ENCODE measurements around the gene CCR2. TPM values are rescaled to one million over a fixed set of nuclear protein-coding genes. Genes with fewer than 3 reads are reported as not detected.

Gene CCR2
- polyA plus RNA-seq, 1 donor (not counting 4 experiments of a cell fraction or from before 2014, with no cell fraction given) = 0.07 TPM

DNA sequence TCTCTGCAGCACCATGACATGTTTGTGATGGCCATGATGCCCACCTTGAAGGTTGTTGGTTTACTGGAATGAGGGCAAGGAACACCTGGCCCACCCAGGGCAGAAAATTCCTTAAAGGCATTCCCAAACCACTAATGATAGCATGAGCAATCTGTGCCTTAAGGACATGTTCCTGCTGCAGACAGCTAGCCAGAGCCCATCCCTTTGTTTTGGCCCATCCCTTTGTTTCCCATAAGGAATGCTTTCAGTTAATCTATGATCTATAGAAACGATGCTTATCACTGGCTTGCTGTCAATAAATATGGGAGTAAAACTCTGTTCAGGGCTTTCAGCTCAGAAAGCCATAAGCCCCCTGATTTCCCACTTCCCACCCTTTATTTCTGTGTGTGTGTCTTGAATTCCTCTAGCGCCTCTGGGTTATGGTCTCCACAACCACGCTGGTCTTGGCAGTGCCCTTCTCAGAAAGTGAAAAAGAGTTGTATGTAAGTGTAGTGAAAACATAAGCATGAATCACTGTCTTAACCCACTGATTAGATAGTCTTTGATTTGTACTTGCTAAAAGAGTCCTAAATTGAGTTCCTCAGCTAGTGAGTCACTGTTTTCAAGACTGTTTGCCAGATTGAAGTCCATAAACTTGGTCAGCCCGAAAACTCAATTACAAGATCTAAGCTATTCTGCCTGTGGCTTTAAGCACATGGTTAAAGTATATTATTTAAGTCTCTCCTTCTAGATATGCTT, 19.0 kb upstream of the CCR2 start:
- dilution Hi-C loops (cut with MboI; ENCODE audit: extremely low pct_ligation_motif_present, low sequenced_read_pairs) = no loop called here
- FAIRE-seq (peak; percentile 81), DNase-seq (ENCODE audit: low read depth, low spot score) (peak; percentile 73)
- peak overlapping the region; percentile 75 for H3K27ac ChIP-seq (ENCODE audit: control insufficient read depth, insufficient read depth, low read length)
- peaks cover 15% of the 10 kb centered on the region for H3K4me1 ChIP-seq (ENCODE audit: control insufficient read depth, extremely low read depth, insufficient read depth, low read length)
- no peaks in the 10 kb centered on the region for H3K27me3 ChIP-seq (ENCODE audit: control insufficient read depth, extremely low read depth, insufficient read depth, low read length)
- H3K79me2 ChIP-seq (ENCODE audit: control insufficient read depth, insufficient read depth, low read length) = no peaks in the 10 kb centered on the region
- TF ChIP-seq EZH2 (IDR thresholded peaks at IDR 0.05; ENCODE audit: low read length) = no peak
- TF ChIP-seq, protein P1, sequence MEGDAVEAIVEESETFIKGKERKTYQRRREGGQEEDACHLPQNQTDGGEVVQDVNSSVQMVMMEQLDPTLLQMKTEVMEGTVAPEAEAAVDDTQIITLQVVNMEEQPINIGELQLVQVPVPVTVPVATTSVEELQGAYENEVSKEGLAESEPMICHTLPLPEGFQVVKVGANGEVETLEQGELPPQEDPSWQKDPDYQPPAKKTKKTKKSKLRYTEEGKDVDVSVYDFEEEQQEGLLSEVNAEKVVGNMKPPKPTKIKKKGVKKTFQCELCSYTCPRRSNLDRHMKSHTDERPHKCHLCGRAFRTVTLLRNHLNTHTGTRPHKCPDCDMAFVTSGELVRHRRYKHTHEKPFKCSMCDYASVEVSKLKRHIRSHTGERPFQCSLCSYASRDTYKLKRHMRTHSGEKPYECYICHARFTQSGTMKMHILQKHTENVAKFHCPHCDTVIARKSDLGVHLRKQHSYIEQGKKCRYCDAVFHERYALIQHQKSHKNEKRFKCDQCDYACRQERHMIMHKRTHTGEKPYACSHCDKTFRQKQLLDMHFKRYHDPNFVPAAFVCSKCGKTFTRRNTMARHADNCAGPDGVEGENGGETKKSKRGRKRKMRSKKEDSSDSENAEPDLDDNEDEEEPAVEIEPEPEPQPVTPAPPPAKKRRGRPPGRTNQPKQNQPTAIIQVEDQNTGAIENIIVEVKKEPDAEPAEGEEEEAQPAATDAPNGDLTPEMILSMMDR (optimal IDR thresholded peaks at IDR 0.05 in 1 of 3, IDR thresholded peaks at IDR 0.05 in 1 of 3, conservative IDR thresholded peaks at IDR 0.05 in 1 of 3; ENCODE audit: extremely low read depth in 1 of 3, insufficient read depth in 2 of 3, low read length in 3 of 3) = no peak
- no peaks in the 10 kb centered on the region for H3K9me1 ChIP-seq (ENCODE audit: control insufficient read depth, extremely low read depth, insufficient read depth, low read length)
- peak overlapping the region; percentile 39 for H3K9ac ChIP-seq (ENCODE audit: control insufficient read depth, extremely low read depth, insufficient read depth, low read length)
- H2AFZ ChIP-seq (ENCODE audit: control insufficient read depth, low read length) = no peak overlapping the region
- no peaks in the 10 kb centered on the region for H4K20me1 ChIP-seq (ENCODE audit: control insufficient read depth, extremely low read depth, insufficient read depth, low read length)
- H3K4me3 ChIP-seq (ENCODE audit: control insufficient read depth in 2 of 3, extremely low read depth in 1 of 3, insufficient read depth in 2 of 3, low read depth in 1 of 3, low read length in 3 of 3) = no peak overlapping the region
- no peaks in the 10 kb centered on the region for H3K36me3 ChIP-seq (ENCODE audit: control insufficient read depth in 2 of 2, extremely low read depth in 1 of 2, insufficient read depth in 2 of 2, low read length in 2 of 2)
- H3K4me2 ChIP-seq (ENCODE audit: control insufficient read depth, extremely low read depth, insufficient read depth, low read depth, low read length) = peak overlapping the region; percentile 80
- peaks cover 4% of the 10 kb centered on the region for H3K9me3 ChIP-seq (ENCODE audit: control insufficient read depth, low read depth, low read length)

DNA sequence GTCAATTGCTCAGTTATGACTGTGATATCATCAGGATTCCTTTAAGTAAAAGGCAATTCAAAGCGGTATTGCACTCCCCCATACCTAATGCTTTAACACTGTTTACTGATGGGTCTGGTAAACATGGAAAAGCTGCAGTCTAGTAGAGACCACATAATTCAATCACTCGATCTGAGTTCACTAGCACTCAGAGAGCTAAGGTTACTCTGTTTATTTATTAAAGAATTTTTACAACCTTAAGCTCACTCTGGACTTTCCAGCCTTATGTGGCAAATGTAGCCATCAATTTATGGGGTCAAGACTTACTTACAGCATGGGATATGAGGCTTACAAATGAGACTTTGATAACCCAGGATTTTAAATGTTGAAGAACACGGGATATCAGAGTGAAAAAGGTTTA, 18.4 kb upstream of the CCR2 start:
- TF ChIP-seq, protein P1 (optimal IDR thresholded peaks at IDR 0.05 in 1 of 3, IDR thresholded peaks at IDR 0.05 in 1 of 3, conservative IDR thresholded peaks at IDR 0.05 in 1 of 3; ENCODE audit: extremely low read depth in 1 of 3, insufficient read depth in 2 of 3, low read length in 3 of 3) = no peak
- no peak for TF ChIP-seq EZH2 (IDR thresholded peaks at IDR 0.05; ENCODE audit: low read length)
- Histone ChIP-seq H3K27me3 (ENCODE audit: control insufficient read depth, extremely low read depth, insufficient read depth, low read length) (no peaks in the 10 kb centered on the region), H3K4me1 (ENCODE audit: control insufficient read depth, extremely low read depth, insufficient read depth, low read length) (peaks cover 15% of the 10 kb centered on the region), H2AFZ (ENCODE audit: control insufficient read depth, low read length) (no peak overlapping the region), H3K9me3 (ENCODE audit: control insufficient read depth, low read depth, low read length) (peaks cover 4% of the 10 kb centered on the region), H3K4me2 (ENCODE audit: control insufficient read depth, extremely low read depth, insufficient read depth, low read depth, low read length) (peak overlapping the region; percentile 80), H3K9ac (ENCODE audit: control insufficient read depth, extremely low read depth, insufficient read depth, low read length) (no peak overlapping the region), H3K4me3 (ENCODE audit: control insufficient read depth in 2 of 3, extremely low read depth in 1 of 3, insufficient read depth in 2 of 3, low read depth in 1 of 3, low read length in 3 of 3) (no peak overlapping the region), H3K27ac (ENCODE audit: control insufficient read depth, insufficient read depth, low read length) (peak overlapping the region; percentile 75), H4K20me1 (ENCODE audit: control insufficient read depth, extremely low read depth, insufficient read depth, low read length) (no peaks in the 10 kb centered on the region), H3K36me3 (ENCODE audit: control insufficient read depth in 2 of 2, extremely low read depth in 1 of 2, insufficient read depth in 2 of 2, low read length in 2 of 2) (no peaks in the 10 kb centered on the region), H3K79me2 (ENCODE audit: control insufficient read depth, insufficient read depth, low read length) (no peaks in the 10 kb centered on the region), H3K9me1 (ENCODE audit: control insufficient read depth, extremely low read depth, insufficient read depth, low read length) (no peaks in the 10 kb centered on the region)
- dilution Hi-C loops (cut with MboI; ENCODE audit: extremely low pct_ligation_motif_present, low sequenced_read_pairs) = no loop called here
- no peak for FAIRE-seq
- no peak for DNase-seq (ENCODE audit: low read depth, low spot score)
